CD4-positive, alpha-beta T cell treated with Interleukin-2 at 100 ng/mL for 4 hours (primary cell): Measurements from ENCODE around the gene INHBB.

Source experiments
- DNase-seq: peaks from one replicate; pipeline ENCODE4 v3.0.0-alpha.2; 2020; ENCODE audit warnings: low spot score

The INHBB gene

GRCh38 chr2:120343100-120343432 is 2.9 kb upstream of the INHBB start:
- no peak for DNase-seq

GRCh38 chr2:120343433-120344105 is 2.4 kb upstream of the INHBB start:
- DNase-seq, result peak; percentile 24

- no peak for DNase-seq
These were observed 1.5 kb upstream of the INHBB start for GRCh38 chr2:120344214-120344975.

DNA sequence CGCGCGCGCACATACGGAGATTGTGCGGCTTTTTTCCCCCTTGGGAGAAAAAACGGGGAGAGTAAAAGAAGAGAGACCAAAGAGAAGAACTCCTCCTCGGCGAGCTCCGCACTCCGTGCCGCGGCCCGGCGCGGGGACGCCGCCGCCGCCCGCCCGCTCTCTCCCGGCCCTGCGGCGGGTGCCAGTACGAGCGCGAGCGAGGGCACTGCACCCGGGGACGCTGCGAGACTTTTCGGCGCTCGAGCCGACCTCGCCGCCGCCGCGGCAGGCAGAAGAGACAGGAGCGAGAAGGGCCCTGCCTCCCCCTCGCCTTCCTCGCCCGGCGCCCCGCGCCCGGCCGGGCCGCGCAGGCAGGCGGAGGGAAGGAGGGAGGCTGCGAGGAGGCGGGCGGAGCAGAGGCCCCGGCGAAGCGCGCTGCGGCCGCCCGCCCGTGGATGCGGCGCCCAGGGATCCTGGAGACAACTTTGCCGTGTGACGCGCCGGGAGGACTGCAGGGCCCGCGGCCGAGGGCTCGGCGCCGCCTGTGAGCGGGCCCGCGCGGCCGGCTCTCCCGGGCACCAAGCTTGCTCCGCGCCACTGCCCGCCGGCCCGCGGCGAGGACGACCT is 857 bp upstream of the INHBB start:
- no peak for DNase-seq

GRCh38 chr2:120345608-120346007 is 328 bp upstream of the INHBB start:
- no peak for DNase-seq

- DNase-seq, result no peak
These were observed 877 bp downstream of the INHBB start for GRCh38 chr2:120346667-120347358.

DNA sequence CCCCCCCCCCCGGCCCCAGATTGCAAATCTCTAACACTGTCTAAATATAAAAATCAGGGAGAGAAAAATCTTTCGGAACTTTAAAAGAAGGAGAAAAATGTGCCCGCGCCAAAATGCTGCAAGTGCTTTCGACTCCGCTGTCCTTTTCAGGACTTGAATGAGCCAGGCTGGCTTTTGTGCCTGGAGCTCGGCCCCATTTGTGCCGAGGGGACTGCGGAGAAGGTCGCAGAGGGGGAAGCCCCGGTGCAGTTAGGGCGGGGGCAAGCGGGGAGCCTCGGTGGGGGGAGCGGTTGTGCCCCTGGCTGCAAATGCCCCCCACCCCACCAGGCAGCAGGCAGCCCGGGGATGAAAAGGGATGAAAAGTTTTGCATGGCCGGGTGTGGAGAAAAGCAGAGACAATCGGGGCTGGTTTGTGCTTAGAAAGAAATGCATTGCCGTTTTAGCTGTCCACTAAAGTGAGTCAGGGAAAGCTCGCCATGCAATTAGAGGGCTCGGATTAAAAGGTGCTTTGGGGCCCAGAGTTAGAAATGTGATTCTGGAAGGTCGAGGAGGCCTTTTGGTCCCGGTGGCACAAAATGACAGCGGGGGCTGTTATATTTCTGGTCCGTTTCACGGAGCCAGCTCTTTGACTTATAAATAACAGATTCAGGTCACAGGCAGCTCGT is 1.6 kb downstream of the INHBB start:
- no peak for DNase-seq

- DNase-seq, result no peak
These were observed 2.3 kb downstream of the INHBB start for GRCh38 chr2:120348134-120348736.

DNA sequence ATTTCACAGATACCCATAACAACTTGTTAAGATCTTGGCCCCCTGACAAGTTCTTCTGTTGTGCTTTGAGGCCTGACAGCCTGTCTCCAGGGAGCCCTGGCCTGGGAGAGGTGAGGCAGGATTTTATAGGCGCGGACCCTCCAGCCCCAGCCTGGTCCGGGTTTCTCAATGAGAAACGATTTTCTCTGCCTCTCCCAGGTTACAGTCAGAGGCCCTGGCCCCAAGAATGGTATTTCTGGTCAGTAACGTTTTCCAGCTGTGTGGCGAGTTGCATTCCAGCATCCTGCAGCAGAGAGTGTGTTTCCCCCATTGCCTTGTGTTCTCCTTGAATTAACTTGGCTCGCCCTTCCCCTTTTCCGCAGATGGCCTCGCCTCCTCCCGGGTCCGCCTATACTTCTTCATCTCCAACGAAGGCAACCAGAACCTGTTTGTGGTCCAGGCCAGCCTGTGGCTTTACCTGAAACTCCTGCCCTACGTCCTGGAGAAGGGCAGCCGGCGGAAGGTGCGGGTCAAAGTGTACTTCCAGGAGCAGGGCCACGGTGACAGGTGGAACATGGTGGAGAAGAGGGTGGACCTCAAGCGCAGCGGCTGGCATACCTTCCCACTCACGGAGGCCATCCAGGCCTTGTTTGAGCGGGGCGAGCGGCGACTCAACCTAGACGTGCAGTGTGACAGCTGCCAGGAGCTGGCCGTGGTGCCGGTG is 3.0 kb downstream of the INHBB start:
- DNase-seq, result no peak

GRCh38 chr2:120349440-120349921 is 3.5 kb downstream of the INHBB start:
- DNase-seq, result no peak

GRCh38 chr2:120350080-120350479 is 4.1 kb downstream of the INHBB start:
- no peak for DNase-seq

DNA sequence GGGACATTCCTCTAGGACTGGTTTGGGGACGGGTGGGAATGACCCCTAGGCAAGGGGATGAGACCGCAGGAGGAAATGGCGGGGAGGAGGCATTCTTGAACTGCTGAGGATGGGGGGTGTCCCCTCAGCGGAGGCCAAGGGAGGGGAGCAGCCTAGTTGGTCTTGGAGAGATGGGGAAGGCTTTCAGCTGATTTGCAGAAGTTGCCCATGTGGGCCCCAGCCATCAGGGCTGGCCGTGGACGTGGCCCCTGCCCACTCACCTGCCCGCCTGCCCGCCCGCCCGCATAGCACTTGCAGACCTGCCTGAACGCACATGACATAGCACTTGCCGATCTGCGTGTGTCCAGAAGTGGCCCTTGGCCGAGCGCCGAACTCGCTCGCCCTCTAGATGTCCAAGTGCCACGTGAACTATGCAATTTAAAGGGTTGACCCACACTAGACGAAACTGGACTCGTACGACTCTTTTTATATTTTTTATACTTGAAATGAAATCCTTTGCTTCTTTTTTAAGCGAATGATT is 4.9 kb downstream of the INHBB start:
- DNase-seq, result no peak

- DNase-seq, result no peak
These were observed 7.0 kb downstream of the INHBB start for GRCh38 chr2:120352696-120353590.

DNA sequence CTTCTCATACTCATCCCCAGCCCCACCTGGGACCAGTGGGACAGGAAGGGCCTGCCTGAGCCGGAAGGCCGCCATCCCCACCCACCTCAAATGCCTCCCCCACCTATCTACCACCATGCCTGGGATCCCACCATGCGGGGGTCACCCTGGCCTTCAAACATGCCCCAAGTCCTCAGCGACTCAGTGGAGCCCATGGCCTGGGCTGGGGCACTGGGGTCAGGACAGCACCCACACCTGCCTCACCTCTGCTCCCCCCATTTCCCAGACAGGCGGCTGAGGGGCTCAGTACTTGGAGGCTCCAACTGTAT is 7.6 kb downstream of the INHBB start:
- no peak for DNase-seq

- DNase-seq, result no peak
These were observed 8.0 kb downstream of the INHBB start for GRCh38 chr2:120353931-120354330.

GRCh38 chr2:120354467-120354866 is 8.5 kb downstream of the INHBB start:
- no peak for DNase-seq

DNA sequence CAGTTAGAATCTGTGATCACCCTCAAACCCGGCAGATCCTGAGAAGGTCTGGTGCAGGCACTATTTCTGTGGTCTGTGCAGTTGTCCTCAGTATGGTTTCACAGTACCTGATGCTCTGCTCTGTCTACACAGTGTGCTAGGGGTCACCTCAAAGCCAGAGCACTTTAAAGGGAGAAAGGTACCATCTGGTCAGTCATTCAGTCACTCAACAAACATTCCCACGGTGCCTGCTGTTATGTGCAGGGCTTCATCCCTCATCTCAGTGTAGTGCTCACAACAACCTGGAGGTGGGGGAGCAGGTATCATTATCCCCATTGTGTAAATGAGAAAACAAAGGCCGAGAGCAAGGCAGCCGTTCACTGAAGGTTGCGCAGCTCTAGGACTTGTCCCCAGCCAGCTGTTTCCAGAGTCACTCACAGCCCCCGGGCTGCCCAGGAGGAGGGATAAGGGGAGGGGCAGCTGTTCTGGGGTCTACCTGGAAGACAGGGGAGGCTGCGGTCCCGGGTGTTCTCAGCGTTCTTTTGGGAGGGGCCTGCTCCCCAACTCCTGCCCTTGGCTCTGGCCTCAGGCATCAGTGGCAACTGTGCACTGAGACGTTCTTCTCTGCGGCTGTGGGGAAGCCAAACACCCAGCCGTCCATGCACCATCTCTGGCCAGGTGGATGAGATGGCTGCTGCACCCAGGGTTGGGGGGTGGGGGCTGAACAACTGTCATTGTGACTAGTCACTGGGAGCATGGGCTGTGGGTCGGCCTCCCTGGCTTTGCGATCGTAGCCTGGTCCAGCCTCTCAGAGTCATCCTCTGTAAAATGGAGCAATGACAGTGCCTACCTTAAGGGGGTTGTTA is 9.2 kb downstream of the INHBB start:
- DNase-seq, result no peak

GRCh38 chr2:120355780-120356266 is 9.9 kb downstream of the INHBB start:
- DNase-seq, result no peak

GRCh38 chr2:120357768-120358167 is 11.8 kb downstream of the INHBB start:
- DNase-seq, result no peak
